ENCODE data around the gene TOMM70.
"Not testable (repeated sequence)": the region's sequence is repeated elsewhere in the genome, so short reads cannot be mapped to it uniquely, and the experiment has no call there.

TOMM70 gene

DNA sequence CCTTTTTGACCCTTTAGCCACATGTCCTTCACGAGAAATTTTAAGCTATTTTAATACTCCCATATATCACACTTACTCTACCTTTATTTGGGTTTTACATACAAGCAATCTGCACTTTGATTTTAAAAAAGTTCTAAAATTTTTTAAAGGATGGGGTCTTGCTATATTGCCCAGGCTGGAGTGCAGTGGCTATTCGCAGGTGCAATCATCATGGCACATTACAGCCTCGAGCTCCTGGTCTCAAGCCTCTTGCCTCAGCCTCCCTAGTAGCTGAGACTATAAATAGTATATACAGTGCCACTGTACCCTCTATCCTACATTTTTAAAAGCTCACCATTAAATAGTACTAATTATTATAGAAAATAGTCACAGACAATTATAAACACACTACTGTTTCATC, 36.5 kb downstream of the TOMM70 start:
- no peak for DNase-seq (ENCODE audit: low read depth, low spot score)

DNA sequence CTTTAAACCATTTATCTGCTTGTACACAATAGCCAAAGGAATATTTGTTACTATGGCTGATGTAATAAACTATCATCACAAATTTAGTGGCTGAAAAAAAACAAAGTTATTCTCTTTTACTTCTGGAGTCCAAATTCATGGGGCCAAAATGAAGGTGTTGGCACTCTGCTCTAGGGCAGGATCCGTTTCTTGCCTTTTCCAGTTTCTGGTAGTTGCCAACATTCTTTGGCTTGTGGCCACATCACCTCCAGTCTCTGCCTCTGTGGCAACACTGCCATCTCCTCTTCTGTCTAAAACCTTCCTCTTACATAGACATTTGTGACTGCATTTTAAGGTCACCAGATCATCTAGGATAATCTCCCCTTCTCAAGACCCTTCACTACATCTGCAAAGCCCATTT, 39.0 kb downstream of the TOMM70 start:
- DNase-seq (ENCODE audit: low read depth, low spot score): no peak

DNA sequence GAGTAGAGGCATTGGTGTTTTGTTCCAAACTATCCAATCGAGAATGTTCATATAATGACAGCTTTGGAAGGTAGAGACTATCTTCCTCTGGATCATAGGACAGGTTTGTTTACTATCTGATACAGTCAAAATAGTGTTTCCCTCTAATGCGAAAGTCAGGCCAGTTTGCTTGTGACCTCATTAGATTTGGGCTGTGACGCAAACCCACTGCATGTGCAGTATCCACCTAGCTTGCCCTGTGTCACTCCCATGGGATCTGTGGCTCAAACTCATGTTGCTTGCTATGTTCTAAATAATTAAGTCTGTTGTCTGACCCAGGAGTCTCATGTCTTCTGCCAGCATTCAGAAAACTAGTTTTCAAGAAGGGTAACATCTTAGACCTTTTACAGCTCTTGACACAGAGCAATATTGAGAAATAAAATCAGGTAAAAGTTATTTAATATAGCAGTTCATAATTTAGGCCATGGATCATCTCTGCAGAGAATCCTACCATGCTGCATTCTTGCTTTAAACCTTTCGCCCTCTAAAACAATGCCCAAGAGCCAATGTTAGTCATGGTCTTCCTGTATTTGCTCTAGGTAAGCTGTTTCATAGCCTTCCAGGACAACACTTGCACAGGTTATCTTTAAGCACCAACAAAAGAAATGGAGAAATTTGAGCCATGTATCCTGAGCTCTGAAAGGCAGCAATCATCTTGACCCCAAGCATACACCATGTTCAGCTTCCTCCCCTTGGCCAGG, 40.0 kb downstream of the TOMM70 start:
- DNase-seq (ENCODE audit: low read depth, low spot score): no peak

DNA sequence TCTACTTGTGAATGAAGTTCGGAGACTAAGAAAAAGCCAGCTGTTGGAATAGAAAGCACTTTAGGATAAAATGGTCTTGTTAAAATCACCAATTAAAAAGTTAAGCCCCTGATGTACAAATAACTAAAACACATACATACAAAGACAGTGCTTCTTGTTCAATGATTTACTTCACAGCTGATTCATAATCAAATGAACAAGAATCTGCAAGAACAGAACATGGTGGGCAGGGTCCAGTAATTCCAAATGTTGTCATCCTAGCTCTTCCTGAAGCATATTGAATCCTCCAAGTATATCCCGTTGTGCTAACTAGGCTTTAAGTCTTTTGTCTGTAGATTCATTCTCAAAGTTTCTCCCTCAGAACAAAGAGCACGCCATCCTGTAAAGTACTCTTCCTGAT, 41.9 kb downstream of the TOMM70 start:
- no peak for DNase-seq (ENCODE audit: low read depth, low spot score)

DNA sequence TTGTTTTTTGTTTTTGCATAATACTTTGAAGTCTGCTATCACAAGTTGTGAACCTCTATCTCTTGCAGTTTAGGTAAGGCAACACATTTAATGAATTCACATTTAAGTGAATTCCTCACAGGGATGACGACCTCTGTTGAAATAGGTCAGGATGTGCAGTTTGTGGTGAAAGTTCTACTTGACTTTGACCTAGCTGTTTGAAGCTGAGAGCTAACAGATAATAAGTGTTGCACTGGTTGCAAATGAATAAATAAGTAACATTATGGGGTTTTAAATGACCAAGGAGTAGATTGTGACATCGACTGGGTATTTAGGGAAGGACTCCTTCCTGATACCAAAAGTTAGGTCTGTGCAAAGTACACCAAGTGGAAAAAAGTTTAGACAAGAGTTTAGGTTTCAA, 42.5 kb downstream of the TOMM70 start:
- no peak for DNase-seq (ENCODE audit: low read depth, low spot score)

DNA sequence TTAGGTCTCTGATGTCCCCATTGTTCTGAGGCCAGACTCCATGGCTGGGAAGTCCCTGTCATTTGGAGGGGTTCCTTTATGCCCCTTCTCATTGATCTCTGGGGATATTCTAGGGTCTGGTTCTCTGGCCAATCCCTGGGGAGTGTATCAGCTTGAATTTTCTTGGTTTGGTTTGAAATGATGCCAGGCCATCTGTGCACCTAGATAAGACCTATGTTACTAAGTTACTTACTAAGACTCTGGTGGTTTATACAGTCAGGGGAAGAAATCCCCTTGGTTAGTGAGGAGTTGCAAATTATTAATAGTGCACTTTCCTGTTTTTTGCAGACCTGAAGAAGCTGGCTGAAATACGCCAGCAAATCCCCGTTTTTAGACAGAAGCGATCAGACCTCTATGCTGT, 46.0 kb downstream of the TOMM70 start:
- DNase-seq (ENCODE audit: low read depth, low spot score): no peak

DNA sequence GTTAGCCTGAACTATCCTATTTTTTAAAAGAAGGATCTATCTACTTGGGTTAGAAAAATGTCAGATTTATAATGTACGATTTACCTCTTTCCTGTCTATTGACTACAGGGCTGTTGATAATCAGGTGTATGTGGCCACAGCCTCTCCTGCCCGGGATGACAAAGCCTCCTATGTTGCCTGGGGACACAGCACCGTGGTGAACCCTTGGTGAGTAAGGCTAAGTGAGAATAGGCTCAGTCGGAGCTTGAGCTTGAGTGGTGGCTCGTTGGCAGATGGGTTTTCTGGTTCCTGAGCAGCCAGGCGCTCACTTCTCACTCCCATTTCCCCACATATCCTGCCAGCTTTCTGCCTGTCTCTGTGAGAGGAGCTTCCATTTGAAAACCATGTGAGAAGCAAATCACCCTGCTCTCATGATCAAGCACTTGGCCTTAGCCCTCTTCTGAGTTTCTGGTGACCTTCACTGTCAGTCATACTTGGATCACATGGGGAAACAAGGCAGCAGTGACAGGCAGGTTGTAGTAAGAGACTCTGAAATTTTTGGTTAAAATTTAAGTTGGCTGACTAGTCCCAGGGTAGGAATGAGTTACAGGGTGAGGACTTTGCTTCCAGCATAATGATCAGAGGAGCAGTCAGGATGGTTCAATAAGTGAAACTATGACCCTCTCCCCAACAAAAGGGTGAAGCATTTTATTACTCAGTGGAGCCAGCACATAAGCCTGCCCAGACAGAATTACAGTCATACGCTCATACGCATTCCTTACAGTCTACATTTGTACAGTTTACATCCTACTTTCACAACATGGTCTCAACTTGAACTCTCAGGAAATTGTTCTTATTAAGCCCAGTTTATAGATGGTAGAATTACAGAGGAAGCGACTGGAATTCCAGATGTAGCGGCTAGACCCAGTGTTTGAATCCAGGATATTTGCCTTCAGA, 48.3 kb downstream of the TOMM70 start:
- no peak for DNase-seq (ENCODE audit: low read depth, low spot score)

DNA sequence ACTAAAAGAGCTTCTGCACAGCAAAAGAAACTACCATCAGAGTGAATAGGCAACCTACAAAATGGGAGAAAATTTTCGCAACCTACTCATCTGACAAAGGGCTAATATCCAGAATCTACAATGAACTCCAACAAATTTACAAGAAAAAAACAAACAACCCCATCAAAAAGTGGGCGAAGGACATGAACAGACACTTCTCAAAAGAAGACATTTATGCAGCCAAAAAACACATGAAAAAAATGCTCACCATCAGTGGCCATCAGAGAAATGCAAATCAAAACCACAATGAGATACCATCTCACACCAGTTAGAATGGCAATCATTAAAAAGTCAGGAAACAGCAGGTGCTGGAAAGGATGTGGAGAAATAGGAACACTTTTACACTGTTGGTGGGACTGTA, 49.1 kb downstream of the TOMM70 start:
- DNase-seq (ENCODE audit: low read depth, low spot score): not testable (repeated sequence)

DNA sequence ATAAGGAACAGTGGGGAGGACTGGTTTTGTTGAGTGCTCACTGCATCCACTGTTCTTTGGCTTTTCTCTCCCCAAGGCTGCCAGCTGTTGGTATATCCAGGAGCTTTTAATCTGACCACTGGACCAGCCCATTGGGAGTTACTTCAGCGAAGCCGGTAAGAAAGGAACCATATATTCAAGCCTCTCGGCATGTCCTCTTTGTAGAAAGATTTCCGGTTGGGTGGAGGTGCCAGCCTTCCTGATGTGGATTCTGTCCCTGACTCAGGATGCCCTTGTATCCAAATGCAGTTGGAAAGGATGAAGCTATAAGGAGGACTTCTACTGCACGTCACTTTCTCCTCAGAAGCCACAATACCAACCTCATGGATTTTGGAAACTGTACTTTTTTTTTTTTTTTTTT, 52.2 kb downstream of the TOMM70 start:
- DNase-seq (ENCODE audit: low read depth, low spot score): no peak

DNA sequence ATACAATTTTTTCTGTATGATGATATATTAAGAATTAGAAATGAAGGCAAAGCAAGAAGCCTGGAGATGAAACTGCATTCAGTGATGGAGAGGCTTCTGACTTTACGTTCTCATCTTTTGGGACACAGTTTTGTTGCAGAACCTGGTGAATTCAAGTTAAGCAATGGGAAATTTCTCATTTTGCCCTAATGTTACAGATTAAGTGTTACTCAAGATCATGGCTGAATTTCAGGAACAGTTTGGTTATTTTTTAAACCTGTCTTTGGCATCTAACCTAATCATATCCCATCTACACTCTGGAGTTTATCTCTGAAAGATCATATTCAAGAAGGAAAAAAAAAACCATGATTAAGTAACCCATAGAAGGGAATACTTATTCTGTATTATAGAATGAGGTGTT, 60.4 kb downstream of the TOMM70 start:
- DNase-seq (ENCODE audit: low read depth, low spot score): no peak

DNA sequence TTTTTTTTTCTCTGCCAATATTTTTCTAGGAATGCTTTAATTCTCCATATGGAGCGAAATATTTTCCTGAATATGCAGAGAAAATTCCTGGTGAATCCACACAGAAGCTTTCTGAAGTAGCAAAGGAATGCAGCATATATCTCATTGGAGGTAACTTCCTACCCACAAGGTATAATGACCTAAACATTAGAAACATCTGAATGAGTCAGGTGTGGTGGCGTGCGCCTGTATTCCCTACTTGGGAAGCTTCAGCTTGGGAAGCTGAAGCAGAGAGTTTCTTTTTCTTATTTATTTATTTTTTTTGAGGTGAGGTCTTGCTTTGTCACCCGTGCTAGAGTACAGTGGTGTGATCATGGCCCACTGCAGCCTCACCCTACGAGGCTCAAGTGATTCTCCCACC, 61.1 kb downstream of the TOMM70 start:
- no peak for DNase-seq (ENCODE audit: low read depth, low spot score)

DNA sequence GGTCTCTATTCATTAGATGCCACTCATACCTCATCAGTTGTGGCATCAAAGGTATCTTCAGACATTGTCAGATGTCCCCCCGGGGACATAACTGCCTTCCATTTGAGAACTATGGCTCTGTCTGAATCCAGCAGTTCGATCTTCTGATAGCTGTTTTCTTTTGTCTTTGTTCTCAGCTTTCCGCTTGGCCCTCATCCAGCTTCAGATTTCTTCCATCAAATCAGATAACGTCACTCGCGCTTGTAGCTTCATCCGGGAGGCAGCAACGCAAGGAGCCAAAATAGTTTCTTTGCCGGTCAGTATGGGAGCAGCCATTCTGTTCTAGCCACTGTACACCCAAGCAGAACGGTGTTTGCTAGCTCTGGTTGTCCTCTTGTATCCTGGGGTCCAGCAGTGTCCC, 62.0 kb downstream of the TOMM70 start:
- no peak for DNase-seq (ENCODE audit: low read depth, low spot score)

DNA sequence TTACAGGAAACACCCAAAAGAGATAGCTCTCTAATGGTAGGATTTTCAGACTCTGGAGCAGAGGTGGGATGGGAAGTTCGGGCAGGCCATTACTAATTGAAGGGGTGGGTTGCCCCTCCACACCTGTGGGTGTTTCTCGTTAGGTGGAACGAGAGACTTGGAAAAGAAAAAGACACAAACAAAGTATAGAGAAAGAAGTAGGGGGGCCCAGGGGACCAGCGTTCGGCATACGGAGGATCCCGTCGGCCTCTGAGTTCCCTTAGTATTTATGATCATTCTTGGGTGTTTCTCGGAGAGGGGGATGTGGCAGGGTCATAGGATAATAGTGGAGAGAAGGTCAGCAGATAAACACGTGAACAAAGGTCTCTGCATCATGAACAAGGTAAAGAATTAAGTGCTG, 64.7 kb downstream of the TOMM70 start:
- DNase-seq (ENCODE audit: low read depth, low spot score): not testable (repeated sequence)

DNA sequence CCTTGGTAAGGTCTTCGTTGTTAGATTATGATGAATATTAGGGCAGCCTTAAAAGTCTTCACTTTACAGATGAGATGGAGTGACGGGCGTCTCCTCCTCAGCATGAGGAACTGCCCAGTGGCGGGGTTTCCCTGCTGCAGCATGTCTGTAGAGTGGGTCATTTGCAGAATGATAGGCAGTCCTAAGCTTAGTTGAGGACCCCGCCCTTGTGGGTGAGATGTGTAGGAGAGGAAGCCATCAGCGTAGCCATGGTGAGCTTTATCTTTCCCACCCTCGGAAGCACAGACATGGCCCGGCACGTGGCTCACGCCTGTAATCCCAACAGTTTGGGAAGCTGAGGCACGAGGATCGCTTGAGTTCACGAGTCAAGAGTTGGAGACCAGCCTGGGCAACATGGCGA, 65.5 kb downstream of the TOMM70 start:
- DNase-seq (ENCODE audit: low read depth, low spot score): no peak

DNA sequence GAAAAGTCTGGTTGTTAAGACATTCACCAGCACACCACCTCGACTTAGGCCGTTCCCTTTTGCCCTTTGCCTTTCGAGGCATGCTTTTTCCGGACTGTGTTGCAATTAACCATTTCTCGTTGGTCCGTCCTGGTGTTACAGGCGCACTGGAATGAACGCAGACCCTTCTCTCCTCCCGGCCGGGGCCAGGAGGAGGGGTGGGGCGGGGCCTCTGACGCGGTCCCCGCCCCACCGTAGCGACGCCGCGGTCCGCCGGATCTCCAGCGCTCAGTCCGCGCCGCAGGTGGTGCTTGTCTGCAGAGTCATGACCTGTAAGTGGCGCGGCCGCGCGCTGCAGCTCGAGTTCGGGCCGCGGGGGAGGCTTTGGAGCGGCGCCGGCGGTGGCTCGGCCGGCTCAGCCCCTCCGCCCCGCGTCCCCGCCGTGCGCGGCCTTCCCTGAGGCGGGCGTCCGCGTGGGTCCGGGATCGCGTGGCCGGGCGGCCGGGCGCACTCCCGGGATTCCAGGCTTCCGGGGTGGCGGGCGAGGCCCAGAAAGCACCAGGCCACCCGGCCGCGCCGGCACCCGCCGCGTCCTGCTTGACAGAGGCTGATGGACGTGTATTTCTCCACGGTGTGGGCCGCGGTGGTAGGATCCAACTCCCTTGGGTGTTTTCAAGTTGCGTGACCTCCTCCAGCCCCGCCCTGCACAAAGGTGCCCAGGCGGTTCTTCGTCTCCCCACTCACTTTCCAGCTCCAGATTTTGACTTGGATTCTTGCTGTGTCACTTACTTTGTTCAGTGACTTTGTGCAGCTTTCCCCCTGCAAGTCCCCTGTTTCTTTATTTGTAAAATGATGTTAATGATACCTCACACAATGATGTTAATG, 66.2 kb downstream of the TOMM70 start, which contains the start of gene NIT2:
NIT2 (plus strand) TSS at position 270 of the 864 bp plus-strand sequence; CDS start at position 305, 35 bp downstream.
- DNase-seq (ENCODE audit: low read depth, low spot score): peak; percentile 53

DNA sequence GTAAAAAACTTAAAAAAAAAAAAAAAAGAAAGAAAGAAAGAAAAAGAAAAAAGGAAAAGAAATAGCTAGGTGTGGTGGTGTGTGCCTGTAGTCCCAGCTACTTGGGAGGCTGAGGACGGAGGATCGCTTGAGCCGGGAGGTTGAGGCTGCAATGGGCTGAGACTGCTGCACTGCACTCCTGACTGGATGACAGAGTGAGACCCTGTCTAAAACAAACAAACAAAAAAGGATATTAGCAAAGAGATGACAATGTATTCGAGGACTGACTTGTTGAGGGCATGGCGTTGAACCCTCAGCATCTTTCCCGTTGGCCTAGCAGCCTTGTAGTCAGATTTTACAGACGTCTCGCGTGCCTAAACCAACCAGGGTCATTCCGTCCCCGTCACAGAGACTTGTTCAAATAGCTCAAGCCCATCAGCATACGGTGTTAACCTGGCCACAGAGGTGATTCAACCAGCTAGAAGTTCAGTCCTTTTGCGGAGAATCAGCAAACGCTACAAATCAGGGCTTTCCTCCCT, 66.9 kb downstream of the TOMM70 start:
- no peak for DNase-seq (ENCODE audit: low read depth, low spot score)

DNA sequence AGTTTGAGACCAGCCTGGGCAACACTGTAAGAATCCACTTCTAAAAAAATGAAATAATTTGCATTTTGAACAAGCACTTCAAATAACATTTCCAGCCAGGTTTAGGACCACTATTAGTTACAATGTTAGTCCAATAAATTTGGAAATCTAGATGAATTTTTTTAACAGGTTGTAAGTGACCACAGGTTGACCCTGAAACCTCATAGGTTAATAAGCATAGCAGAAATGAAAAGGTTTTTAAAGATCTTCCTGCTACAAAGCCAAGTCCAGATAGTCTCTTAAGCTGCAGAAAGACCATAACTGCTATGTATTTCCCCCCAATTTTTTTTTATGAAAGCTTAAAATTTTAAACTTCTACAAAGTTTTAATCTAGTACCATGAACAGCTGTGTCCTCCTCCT, 67.8 kb downstream of the TOMM70 start:
- no peak for DNase-seq (ENCODE audit: low read depth, low spot score)

DNA sequence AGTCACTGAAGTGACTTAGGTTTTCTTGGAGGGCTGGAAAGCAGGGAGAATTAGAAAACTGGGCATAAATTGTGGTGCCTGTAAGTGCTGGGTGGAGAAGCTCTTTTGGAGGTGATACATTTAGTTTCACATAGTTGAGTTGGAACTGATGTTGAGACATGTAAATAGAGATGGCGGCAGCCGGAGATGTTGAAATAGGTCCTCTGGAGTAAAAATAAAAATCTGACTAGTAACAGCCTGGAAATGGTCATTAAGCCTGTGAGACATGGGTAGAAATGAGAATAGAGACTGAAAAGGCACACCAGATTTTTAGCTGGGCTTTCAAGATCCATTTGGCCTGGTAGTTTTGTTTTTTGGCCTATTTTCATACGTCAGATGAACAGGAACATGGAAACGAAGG, 69.2 kb downstream of the TOMM70 start:
- DNase-seq (ENCODE audit: low read depth, low spot score): no peak

DNA sequence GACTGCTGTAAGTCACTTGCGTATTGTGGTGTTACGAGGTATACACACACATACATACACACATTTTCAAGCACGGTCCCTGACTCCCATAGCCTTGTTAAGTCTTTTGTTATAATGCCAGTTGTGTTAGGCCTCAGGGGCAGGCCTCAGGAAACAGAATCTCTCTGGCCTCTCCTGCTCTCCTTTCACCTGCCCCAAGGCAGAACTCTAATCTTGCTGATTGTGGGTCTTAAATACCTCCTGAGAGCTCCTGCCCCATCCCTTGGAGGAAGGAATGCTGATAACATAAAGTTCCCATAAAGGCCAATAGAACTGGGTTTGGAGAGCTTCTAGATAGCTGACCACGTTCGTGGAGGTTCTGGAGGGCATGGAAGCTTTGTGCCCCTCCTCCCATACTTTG, 70.2 kb downstream of the TOMM70 start:
- no peak for DNase-seq (ENCODE audit: low read depth, low spot score)

DNA sequence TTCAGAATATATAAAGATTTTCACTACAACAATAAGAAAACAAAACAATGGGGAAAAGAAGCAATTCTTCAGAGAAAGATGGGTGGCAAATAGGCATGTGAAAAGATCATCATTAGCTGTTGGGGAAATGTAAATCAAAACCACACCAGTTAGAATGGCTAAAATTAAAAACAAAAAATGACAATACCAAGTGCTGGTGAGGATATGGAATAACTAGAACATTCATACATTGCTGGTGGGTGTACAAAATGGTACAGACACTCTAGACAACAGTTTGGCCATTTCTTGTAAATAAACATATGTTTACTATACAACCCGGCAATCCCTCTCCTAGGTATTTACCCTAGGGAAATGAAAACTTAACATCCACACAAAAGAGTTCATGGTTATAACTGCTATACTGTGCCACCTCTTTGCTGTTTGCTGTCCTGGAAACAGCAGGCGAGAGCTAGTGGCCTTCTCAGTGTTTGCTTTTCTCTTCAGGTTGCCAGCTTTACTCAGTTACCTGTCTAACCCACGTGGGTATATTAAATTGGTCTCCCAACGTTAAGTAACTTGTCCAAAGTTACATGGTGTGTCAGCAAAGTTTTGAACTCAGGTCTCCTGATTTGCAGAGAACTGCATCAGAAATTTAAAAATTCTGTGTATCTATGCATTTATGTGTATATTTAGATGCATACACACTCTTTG, 70.9 kb downstream of the TOMM70 start:
- DNase-seq (ENCODE audit: low read depth, low spot score): no peak

DNA sequence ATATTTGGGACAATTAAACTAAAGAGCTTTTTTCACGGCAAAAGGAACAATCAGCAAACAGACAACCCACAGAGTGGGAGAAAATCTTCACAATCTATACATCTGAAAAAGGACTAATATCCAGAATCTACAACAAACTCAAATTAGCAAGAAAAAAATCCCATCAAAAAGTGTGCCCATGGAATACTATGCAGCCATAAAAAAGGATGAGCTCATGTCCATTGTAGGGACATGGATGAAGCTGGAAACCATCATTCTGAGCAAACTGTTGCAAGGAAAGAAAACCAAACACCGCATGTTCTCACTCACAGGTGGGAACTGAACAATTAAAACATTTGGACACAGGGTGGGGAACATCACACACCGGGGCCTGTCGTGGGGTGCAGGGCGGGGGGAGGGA, 73.5 kb downstream of the TOMM70 start:
- not testable (repeated sequence) for DNase-seq (ENCODE audit: low read depth, low spot score)

Measured in activated CD4-positive, CD25-positive, alpha-beta regulatory T cell treated with anti-CD3 and anti-CD28 coated beads, Interleukin-2, amount 50 U/mL, for 16 hours (primary cell).